ENCODE results near the gene KDM7A. TPM values are rescaled to one million over a fixed set of nuclear protein-coding genes. Genes with fewer than 3 reads are reported as not detected.

KDM7A gene
- total RNA-seq, 4 donors from 2014 or later, result 4.1 to 17.5 (median 12.4) TPM

- H3K27ac ChIP-seq, result peak overlapping the region; percentile 94 to 97
- peak overlapping the region; percentile 65 to 81 for H3K4me3 ChIP-seq
- no peak for TF ChIP-seq CTCF (IDR thresholded peaks at IDR 0.05)
- no peak for TF ChIP-seq POLR2A (IDR thresholded peaks at IDR 0.05)
- intact Hi-C loops (cut with DNase I; ENCODE audit: low total_unique reads), result no loop called here
- H3K27me3 ChIP-seq, result no peaks in the 10 kb centered on the region
- no peaks in the 10 kb centered on the region for H3K9me3 ChIP-seq
- peaks cover 0 to 6% of the 10 kb centered on the region in 2 donors for H3K4me1 ChIP-seq
- DNase-seq, result no peak
- H3K36me3 ChIP-seq, result no peaks in the 10 kb centered on the region
Observed at GRCh38 chr7:140061607-140061930, 115.2 kb downstream of the KDM7A start.

GRCh38 chr7:140060788-140061606 lies 115.8 kb downstream of the KDM7A start:
- no peak for TF ChIP-seq POLR2A (IDR thresholded peaks at IDR 0.05)
- no peak for TF ChIP-seq CTCF (IDR thresholded peaks at IDR 0.05)
- no peaks in the 10 kb centered on the region for H3K36me3 ChIP-seq
- peaks cover 0 to 6% of the 10 kb centered on the region in 2 donors for H3K4me1 ChIP-seq
- peak overlapping the region in 1 of 2 donors; percentile 65 for H3K4me3 ChIP-seq
- peak in 1 of 2 donors; percentile 49 for DNase-seq
- H3K27ac ChIP-seq, result peak overlapping the region; percentile 94 to 97
- no peaks in the 10 kb centered on the region for H3K27me3 ChIP-seq
- no peaks in the 10 kb centered on the region for H3K9me3 ChIP-seq
- intact Hi-C loops (cut with DNase I; ENCODE audit: low total_unique reads), result no loop called here

- H3K4me1 ChIP-seq, result peaks cover 0 to 6% of the 10 kb centered on the region in 2 donors
- no peak overlapping the region for H3K4me3 ChIP-seq
- no peaks in the 10 kb centered on the region for H3K36me3 ChIP-seq
- intact Hi-C loops (cut with DNase I; ENCODE audit: low total_unique reads), result no loop called here
- DNase-seq, result no peak
- no peaks in the 10 kb centered on the region for H3K9me3 ChIP-seq
- no peak for TF ChIP-seq CTCF (IDR thresholded peaks at IDR 0.05)
- no peak for TF ChIP-seq POLR2A (IDR thresholded peaks at IDR 0.05)
- peak overlapping the region; percentile 94 to 97 for H3K27ac ChIP-seq
- H3K27me3 ChIP-seq, result no peaks in the 10 kb centered on the region
Observed at GRCh38 chr7:140060243-140060630, 116.5 kb downstream of the KDM7A start.

- H3K4me3 ChIP-seq, result no peak overlapping the region
- H3K4me1 ChIP-seq, result peaks cover 0 to 6% of the 10 kb centered on the region in 2 donors
- peak overlapping the region; percentile 94 to 97 for H3K27ac ChIP-seq
- no peaks in the 10 kb centered on the region for H3K9me3 ChIP-seq
- no peaks in the 10 kb centered on the region for H3K36me3 ChIP-seq
- peak; percentile 54 to 75 for DNase-seq
- intact Hi-C loops (cut with DNase I; ENCODE audit: low total_unique reads), result no loop called here
- no peaks in the 10 kb centered on the region for H3K27me3 ChIP-seq
- TF ChIP-seq POLR2A (IDR thresholded peaks at IDR 0.05), result no peak
- no peak for TF ChIP-seq CTCF (IDR thresholded peaks at IDR 0.05)
Observed at GRCh38 chr7:140059273-140060242, 117.2 kb downstream of the KDM7A start.
